Caco-2 (cell line): Measurements from ENCODE around the gene CYB561D1. TPM values are rescaled to one million over a fixed set of nuclear protein-coding genes. Genes with fewer than 3 reads are reported as not detected.

Experiments used
- BruUV-seq: library from RNA; stranded (reverse); fragments of 400-500 nt; replicated peaks from 2 replicates; lab custom pipeline; 2021; lab: Mats Ljungman, UMichigan
- CTCF ChIA-PET: fragments of 300-600 bp; sonication (Branson Sonifier 250); formaldehyde crosslinking; loops from one replicate; lab custom pipeline; 2022; ENCODE audit warnings: antibody characterized with exemption; lab: Charles Lee
- POLR2A ChIA-PET: fragments of 300-600 bp; sonication (Branson Sonifier 250); formaldehyde crosslinking; loops from one replicate; lab custom pipeline; 2022; ENCODE audit warnings: antibody characterized with exemption; lab: Charles Lee
- DNase-seq, 2 experiments: peaks; one replicate each; pipeline versions ENCODE4 v3.0.0 to v3.0.0-alpha.2; 2020 to 2022
- H3K27me3 ChIP-seq: replicated peaks from 2 replicates; pipeline ENCODE4 v1.6.0; 2011; ENCODE audit warnings: low read length; ENCODE audit not compliant: control insufficient read depth, insufficient read depth
- H3K36me3 ChIP-seq: 2 replicates; pipeline ENCODE4 v1.5.1; 2011; ENCODE audit warnings: low read length; ENCODE audit not compliant: control insufficient read depth, insufficient read depth
- H3K4me1 ChIP-seq: fragments of 250-450 bp; sonication (Bioruptor Pico); 2 replicates; pipeline ENCODE4 v1.5.1; 2020; ENCODE audit warnings: mild to moderate bottlenecking
- H3K4me3 ChIP-seq: 2 replicates; pipeline ENCODE4 v1.5.1; 2011; ENCODE audit warnings: low read depth, mild to moderate bottlenecking, control low read depth, low read length
- H3K9me3 ChIP-seq: fragments of 250-450 bp; sonication (Bioruptor Pico); 2 replicates; pipeline ENCODE4 v1.5.1; 2020; ENCODE audit warnings: mild to moderate bottlenecking, moderate library complexity
- H3K27ac Mint-ChIP-seq: one replicate; pipeline ENCODE4 v1.8.0; 2022; ENCODE audit warnings: mixed read lengths; ENCODE audit not compliant: unreplicated experiment
- H3K27me3 Mint-ChIP-seq: one replicate; pipeline ENCODE4 v1.8.0; 2022; ENCODE audit warnings: mixed read lengths; ENCODE audit not compliant: insufficient read depth, unreplicated experiment
- H3K36me3 Mint-ChIP-seq: one replicate; pipeline ENCODE4 v1.8.0; 2022; ENCODE audit warnings: mild to moderate bottlenecking, mixed read lengths; ENCODE audit not compliant: insufficient read depth, unreplicated experiment
- H3K4me1 Mint-ChIP-seq: one replicate; pipeline ENCODE4 v1.8.0; 2022; ENCODE audit warnings: low read depth, mixed read lengths; ENCODE audit not compliant: unreplicated experiment
- H3K4me3 Mint-ChIP-seq: one replicate; pipeline ENCODE4 v1.8.0; 2022; ENCODE audit warnings: mild to moderate bottlenecking, moderate library complexity, mixed read lengths; ENCODE audit not compliant: unreplicated experiment
- H3K9me3 Mint-ChIP-seq: one replicate; pipeline ENCODE4 v1.8.0; 2022; ENCODE audit warnings: mixed read lengths; ENCODE audit not compliant: unreplicated experiment
- intact Hi-C: fragments of 100-400 bp; cut with micrococcal nuclease; formaldehyde crosslinking; loops from one replicate; pipeline ENCODE4 v1.10.0; 2022; ENCODE audit not compliant: unreplicated experiment
- total RNA-seq: library from RNA; stranded (reverse); gene quantifications from 2 replicates; pipeline ENCODE4 v1.2.3, GENCODE V29; 2022
- TF ChIP-seq, protein P1 (sequence below), 2 experiments: fragments of 200-600 bp in 1 of 2; IDR thresholded peaks; 1 replicate in 1 of 2; 2 replicates in 1 of 2; pipeline versions ENCODE4 v1.5.1 to v1.8.0; 2011 to 2022; ENCODE audit warnings: antibody characterized with exemption in 1 of 2, control low read depth in 1 of 2, inconsistent platforms in 1 of 2, low read depth in 1 of 2, low read length in 1 of 2, mild to moderate bottlenecking in 1 of 2, moderate library complexity in 1 of 2; ENCODE audit not compliant: insufficient read depth in 1 of 2, severe bottlenecking in 1 of 2, unreplicated experiment in 1 of 2

The CYB561D1 gene
- total RNA-seq, 1 experiment from 2014 or later: 7.3 TPM

GRCh38 chr1:109516872-109517271 lies 23.0 kb downstream of the CYB561D1 start:
- CTCF ChIA-PET: interaction anchor here (0.9 kb wide), 1 partner anchor 23 kb away, joined by 3 read pairs; the partner anchor contains the start of gene CYB561D1

GRCh38 chr1:109517337-109517736 lies 23.4 kb downstream of the CYB561D1 start:
- H3K4me3 Mint-ChIP-seq: no peak overlapping the region

More at GRCh38 chr1:109516872-109517271, 23.0 kb downstream of the CYB561D1 start:
- H3K9me3 Mint-ChIP-seq: no peaks in the 10 kb centered on the region
- H3K36me3 Mint-ChIP-seq: no peaks in the 10 kb centered on the region
- H3K4me1 Mint-ChIP-seq: no peaks in the 10 kb centered on the region
- intact Hi-C loops: no loop called here
- TF ChIP-seq, protein P1, sequence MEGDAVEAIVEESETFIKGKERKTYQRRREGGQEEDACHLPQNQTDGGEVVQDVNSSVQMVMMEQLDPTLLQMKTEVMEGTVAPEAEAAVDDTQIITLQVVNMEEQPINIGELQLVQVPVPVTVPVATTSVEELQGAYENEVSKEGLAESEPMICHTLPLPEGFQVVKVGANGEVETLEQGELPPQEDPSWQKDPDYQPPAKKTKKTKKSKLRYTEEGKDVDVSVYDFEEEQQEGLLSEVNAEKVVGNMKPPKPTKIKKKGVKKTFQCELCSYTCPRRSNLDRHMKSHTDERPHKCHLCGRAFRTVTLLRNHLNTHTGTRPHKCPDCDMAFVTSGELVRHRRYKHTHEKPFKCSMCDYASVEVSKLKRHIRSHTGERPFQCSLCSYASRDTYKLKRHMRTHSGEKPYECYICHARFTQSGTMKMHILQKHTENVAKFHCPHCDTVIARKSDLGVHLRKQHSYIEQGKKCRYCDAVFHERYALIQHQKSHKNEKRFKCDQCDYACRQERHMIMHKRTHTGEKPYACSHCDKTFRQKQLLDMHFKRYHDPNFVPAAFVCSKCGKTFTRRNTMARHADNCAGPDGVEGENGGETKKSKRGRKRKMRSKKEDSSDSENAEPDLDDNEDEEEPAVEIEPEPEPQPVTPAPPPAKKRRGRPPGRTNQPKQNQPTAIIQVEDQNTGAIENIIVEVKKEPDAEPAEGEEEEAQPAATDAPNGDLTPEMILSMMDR (IDR thresholded peaks at IDR 0.05; ENCODE audit: insufficient read depth in 1 of 2, low read depth in 1 of 2, low read length in 1 of 2, severe bottlenecking in 1 of 2, unreplicated experiment in 1 of 2): no peak
- Histone ChIP-seq H3K4me1 (no peaks in the 10 kb centered on the region), H3K27me3 (no peaks in the 10 kb centered on the region), H3K9me3 (no peaks in the 10 kb centered on the region), H3K4me3 (no peak overlapping the region), H3K36me3 (no peaks in the 10 kb centered on the region)
- no peak for DNase-seq
- H3K4me3 Mint-ChIP-seq: no peak overlapping the region
- no peak overlapping the region for H3K27ac Mint-ChIP-seq
- H3K27me3 Mint-ChIP-seq: no peaks in the 10 kb centered on the region
- POLR2A ChIA-PET: no interaction called here
- BruUV-seq: no TSS peak

GRCh38 chr1:109521002-109521951 lies 27.4 kb downstream of the CYB561D1 start:
- Histone ChIP-seq H3K4me1 (no peaks in the 10 kb centered on the region), H3K9me3 (no peaks in the 10 kb centered on the region), H3K4me3 (no peak overlapping the region), H3K27me3 (no peaks in the 10 kb centered on the region), H3K36me3 (no peaks in the 10 kb centered on the region)
- CTCF ChIA-PET: no interaction called here
- TF ChIP-seq, protein P1 (IDR thresholded peaks at IDR 0.05; ENCODE audit: insufficient read depth in 1 of 2, low read depth in 1 of 2, low read length in 1 of 2, severe bottlenecking in 1 of 2, unreplicated experiment in 1 of 2): no peak
- Mint-ChIP-seq H3K4me3 (no peak overlapping the region), H3K9me3 (no peaks in the 10 kb centered on the region), H3K27me3 (peaks cover 16% of the 10 kb centered on the region), H3K27ac (no peak overlapping the region), H3K4me1 (no peaks in the 10 kb centered on the region), H3K36me3 (no peaks in the 10 kb centered on the region)
- intact Hi-C loops: no loop called here
- no TSS peak for BruUV-seq
- no peak for DNase-seq
- POLR2A ChIA-PET: no interaction called here

More at GRCh38 chr1:109517337-109517736, 23.4 kb downstream of the CYB561D1 start:
- Mint-ChIP-seq H3K4me1 (no peaks in the 10 kb centered on the region), H3K36me3 (no peaks in the 10 kb centered on the region), H3K27ac (no peak overlapping the region), H3K9me3 (no peaks in the 10 kb centered on the region), H3K27me3 (peaks cover 2% of the 10 kb centered on the region)
- CTCF ChIA-PET: no interaction called here
- Histone ChIP-seq H3K36me3 (no peaks in the 10 kb centered on the region), H3K27me3 (no peaks in the 10 kb centered on the region), H3K4me1 (no peaks in the 10 kb centered on the region), H3K9me3 (no peaks in the 10 kb centered on the region), H3K4me3 (no peak overlapping the region)
- intact Hi-C loops: no loop called here
- POLR2A ChIA-PET: no interaction called here
- no TSS peak for BruUV-seq
- no peak for DNase-seq
- TF ChIP-seq, protein P1 (IDR thresholded peaks at IDR 0.05; ENCODE audit: insufficient read depth in 1 of 2, low read depth in 1 of 2, low read length in 1 of 2, severe bottlenecking in 1 of 2, unreplicated experiment in 1 of 2): no peak
